ENCODE results near the gene ARHGAP19.

The ARHGAP19 gene

GRCh38 chr10:97220355-97220754, 72.1 kb downstream of the ARHGAP19 start:
- Histone ChIP-seq H3K36me3 (ENCODE audit: insufficient read depth, low read length) (peaks cover 38% of the 10 kb centered on the region), H3K79me2 (ENCODE audit: insufficient read depth, low read length) (no peaks in the 10 kb centered on the region), H3K4me3 (ENCODE audit: low read depth in 1 of 2, low read length in 2 of 2) (no peak overlapping the region), H2AFZ (ENCODE audit: low read depth, low read length) (no peak overlapping the region), H3K4me1 (ENCODE audit: insufficient read depth, low read length) (no peaks in the 10 kb centered on the region), H3K9ac (ENCODE audit: low read depth, low read length) (no peak overlapping the region), H3K4me2 (ENCODE audit: insufficient read depth, low read length) (no peak overlapping the region), H3K27me3 (ENCODE audit: insufficient read depth, low read length, poor library complexity) (no peaks in the 10 kb centered on the region), H3K9me3 (ENCODE audit: insufficient read depth, low read length, severe bottlenecking) (no peaks in the 10 kb centered on the region), H3K27ac (ENCODE audit: low read length) (no peak overlapping the region), H4K20me1 (ENCODE audit: insufficient read depth, low read length) (no peaks in the 10 kb centered on the region)
- ATAC-seq (ENCODE audit: insufficient read depth, low read depth) (no peak), DNase-seq (no peak)
- TF ChIP-seq EZH2 (IDR thresholded peaks at IDR 0.05; ENCODE audit: borderline replicate concordance, low read depth, low read length, severe bottlenecking) (no peak), CTCF (IDR thresholded peaks at IDR 0.05; ENCODE audit: borderline replicate concordance, extremely low read depth, low read length, poor library complexity, severe bottlenecking) (no peak)

GRCh38 chr10:97217299-97217698, 75.1 kb downstream of the ARHGAP19 start:
- Histone ChIP-seq H3K9ac (ENCODE audit: low read depth, low read length) (no peak overlapping the region), H2AFZ (ENCODE audit: low read depth, low read length) (no peak overlapping the region), H3K4me3 (ENCODE audit: low read depth in 1 of 2, low read length in 2 of 2) (no peak overlapping the region), H3K4me1 (ENCODE audit: insufficient read depth, low read length) (no peaks in the 10 kb centered on the region), H3K9me3 (ENCODE audit: insufficient read depth, low read length, severe bottlenecking) (no peaks in the 10 kb centered on the region), H3K36me3 (ENCODE audit: insufficient read depth, low read length) (peaks cover 11% of the 10 kb centered on the region; the same call in 1 of the 2 replicates), H3K4me2 (ENCODE audit: insufficient read depth, low read length) (no peak overlapping the region), H3K79me2 (ENCODE audit: insufficient read depth, low read length) (no peaks in the 10 kb centered on the region), H3K27me3 (ENCODE audit: insufficient read depth, low read length, poor library complexity) (no peaks in the 10 kb centered on the region), H4K20me1 (ENCODE audit: insufficient read depth, low read length) (no peaks in the 10 kb centered on the region), H3K27ac (ENCODE audit: low read length) (no peak overlapping the region)
- DNase-seq (no peak), ATAC-seq (ENCODE audit: insufficient read depth, low read depth) (peak; percentile 56; the same call in 2 of the 3 replicates)
- TF ChIP-seq EZH2 (IDR thresholded peaks at IDR 0.05; ENCODE audit: borderline replicate concordance, low read depth, low read length, severe bottlenecking) (no peak), CTCF (IDR thresholded peaks at IDR 0.05; ENCODE audit: borderline replicate concordance, extremely low read depth, low read length, poor library complexity, severe bottlenecking) (no peak)

- TF ChIP-seq CTCF (IDR thresholded peaks at IDR 0.05; ENCODE audit: borderline replicate concordance, extremely low read depth, low read length, poor library complexity, severe bottlenecking) (no peak), EZH2 (IDR thresholded peaks at IDR 0.05; ENCODE audit: borderline replicate concordance, low read depth, low read length, severe bottlenecking) (no peak)
- no peak overlapping the region for H3K9ac ChIP-seq (ENCODE audit: low read depth, low read length)
- H3K4me3 ChIP-seq (ENCODE audit: low read depth in 1 of 2, low read length in 2 of 2), result no peak overlapping the region
- ATAC-seq (ENCODE audit: insufficient read depth, low read depth) (no peak), DNase-seq (no peak)
- H3K36me3 ChIP-seq (ENCODE audit: insufficient read depth, low read length), result peaks cover 4% of the 10 kb centered on the region; the same call in 1 of the 2 replicates
- H4K20me1 ChIP-seq (ENCODE audit: insufficient read depth, low read length), result peaks cover 6% of the 10 kb centered on the region
- H3K9me3 ChIP-seq (ENCODE audit: insufficient read depth, low read length, severe bottlenecking), result no peaks in the 10 kb centered on the region
- H3K4me2 ChIP-seq (ENCODE audit: insufficient read depth, low read length), result no peak overlapping the region
- no peaks in the 10 kb centered on the region for H3K27me3 ChIP-seq (ENCODE audit: insufficient read depth, low read length, poor library complexity)
- no peak overlapping the region for H2AFZ ChIP-seq (ENCODE audit: low read depth, low read length)
- H3K4me1 ChIP-seq (ENCODE audit: insufficient read depth, low read length), result no peaks in the 10 kb centered on the region
- no peak overlapping the region for H3K27ac ChIP-seq (ENCODE audit: low read length)
- H3K79me2 ChIP-seq (ENCODE audit: insufficient read depth, low read length), result no peaks in the 10 kb centered on the region
Measured at GRCh38 chr10:97215619-97216260, 76.7 kb downstream of the ARHGAP19 start.
